OCI-LY1 (cell line): ENCODE measurements around the gene ETV1.

Experiments
- H2AFZ ChIP-seq: fragments of 200-600 bp; sonication (generic), shearing (Covaris generic); 2 replicates; pipeline ENCODE4 v1.6.0; 2014; ENCODE audit warnings: antibody characterized with exemption, mild to moderate bottlenecking, low read length
- H3F3A ChIP-seq: fragments of 200-600 bp; sonication (generic), shearing (Covaris generic); 2 replicates; pipeline ENCODE4 v1.6.0; 2014; ENCODE audit warnings: mild to moderate bottlenecking, antibody characterized with exemption, low read length, moderate library complexity; ENCODE audit not compliant: insufficient read depth
- H3K27ac ChIP-seq: fragments of 200-600 bp; sonication (generic); 2 replicates; pipeline ENCODE4 v1.5.1; 2014; ENCODE audit warnings: low read length, mixed run types, mild to moderate bottlenecking, low read depth; ENCODE audit not compliant: poor library complexity, severe bottlenecking
- H3K27me3 ChIP-seq: fragments of 200-600 bp; sonication (generic); 2 replicates; pipeline ENCODE4 v1.6.0; 2014; ENCODE audit warnings: antibody characterized with exemption, mild to moderate bottlenecking, low read length, moderate library complexity; ENCODE audit not compliant: insufficient read depth
- H3K36me3 ChIP-seq: fragments of 200-600 bp; sonication (generic); 2 replicates; pipeline ENCODE4 v1.6.1; 2014; ENCODE audit warnings: mild to moderate bottlenecking, antibody characterized with exemption, low read length, moderate library complexity, mixed read lengths; ENCODE audit not compliant: insufficient read depth
- H3K4me1 ChIP-seq: fragments of 200-600 bp; sonication (generic); 2 replicates; pipeline ENCODE4 v1.5.1; 2014; ENCODE audit warnings: mild to moderate bottlenecking, low read length, moderate library complexity; ENCODE audit not compliant: insufficient read depth, severe bottlenecking
- H3K4me2 ChIP-seq: fragments of 200-600 bp; sonication (generic), shearing (Covaris generic); 2 replicates; pipeline ENCODE4 v1.6.1; 2014; ENCODE audit warnings: low read length
- H3K4me3 ChIP-seq: fragments of 200-600 bp; sonication (generic); 2 replicates; pipeline ENCODE4 v1.5.1; 2014; ENCODE audit warnings: low read length, low read depth, mild to moderate bottlenecking, mixed read lengths; ENCODE audit not compliant: poor library complexity, severe bottlenecking
- H3K79me2 ChIP-seq: fragments of 200-600 bp; shearing (Covaris generic); 2 replicates; pipeline ENCODE4 v1.6.1; 2016; ENCODE audit warnings: mixed run types, low read length, mixed read lengths; ENCODE audit not compliant: insufficient read depth
- H3K9ac ChIP-seq: fragments of 200-600 bp; sonication (generic), shearing (Covaris generic); 2 replicates; pipeline ENCODE4 v1.6.1; 2014; ENCODE audit warnings: mild to moderate bottlenecking, low read length, mixed read lengths
- H3K9me2 ChIP-seq: fragments of 200-600 bp; sonication (generic), shearing (Covaris generic); 2 replicates; pipeline ENCODE4 v1.6.1; 2014; ENCODE audit warnings: low read depth, mild to moderate bottlenecking, low read length, mixed read lengths
- H3K9me3 ChIP-seq: fragments of 200-600 bp; shearing (Covaris generic); 2 replicates; pipeline ENCODE4 v1.6.1; 2014; ENCODE audit warnings: low read length, mixed read lengths
- H4K20me1 ChIP-seq: fragments of 200-600 bp; sonication (generic), shearing (Covaris generic); 2 replicates; pipeline ENCODE4 v1.6.0; 2016; ENCODE audit warnings: mild to moderate bottlenecking, low read length; ENCODE audit not compliant: insufficient read depth
- CTCF ChIP-seq: fragments of 200-600 bp; sonication (generic), shearing (Covaris generic); IDR thresholded peaks from 2 replicates; pipeline ENCODE4 v1.5.1; 2017; ENCODE audit warnings: mild to moderate bottlenecking, antibody characterized with exemption, low read length, moderate library complexity, mixed read lengths
- EZH2 ChIP-seq: fragments of 200-600 bp; sonication (generic), shearing (Covaris generic); IDR thresholded peaks from 2 replicates; pipeline ENCODE4 v1.8.0; 2017; ENCODE audit warnings: borderline replicate concordance, mixed run types, mild to moderate bottlenecking, antibody characterized with exemption, low read length, moderate library complexity, mixed read lengths

The ETV1 gene

GRCh38 chr7:14009453-14010418 is 20.3 kb upstream of the ETV1 start:
- Histone ChIP-seq H3K9me3 (peaks cover 5% of the 10 kb centered on the region), H3K36me3 (no peaks in the 10 kb centered on the region), H3K4me1 (peaks cover 9% of the 10 kb centered on the region), H4K20me1 (no peaks in the 10 kb centered on the region), H3K79me2 (no peaks in the 10 kb centered on the region), H3F3A (no peaks in the 10 kb centered on the region), H3K4me2 (0 out of 2 replicates have a peak overlapping the region, but pooled peaks have one; percentile 13), H3K9me2 (no peaks in the 10 kb centered on the region), H3K27me3 (no peaks in the 10 kb centered on the region), H3K9ac (no peak overlapping the region), H3K27ac (no peak overlapping the region), H2AFZ (no peak overlapping the region), H3K4me3 (no peak overlapping the region)
- TF ChIP-seq EZH2 (no peak), CTCF (no peak)

DNA sequence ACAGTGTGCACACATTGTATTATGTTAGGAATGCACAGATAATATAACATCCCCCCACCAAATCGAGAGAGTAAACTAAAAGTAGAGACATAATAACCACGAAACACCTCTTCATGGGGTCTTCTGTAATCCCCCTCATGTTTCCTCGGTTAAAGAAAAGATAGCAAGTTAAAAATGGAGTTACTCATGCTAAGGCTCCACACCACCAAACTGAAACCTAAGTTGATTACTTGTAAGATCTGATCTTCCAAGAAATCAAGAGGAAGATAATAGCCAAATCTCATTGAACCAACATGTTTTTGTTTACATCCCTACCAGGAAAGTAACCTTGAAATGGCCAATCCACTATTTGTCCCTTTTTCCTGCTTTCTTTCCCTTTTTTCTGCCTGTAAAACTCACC is 11.7 kb upstream of the ETV1 start:
- Histone ChIP-seq H3K27me3 (no peaks in the 10 kb centered on the region), H3K9me3 (no peaks in the 10 kb centered on the region), H3K36me3 (no peaks in the 10 kb centered on the region), H3K4me3 (no peak overlapping the region), H2AFZ (no peak overlapping the region), H3K4me1 (peaks cover 19% of the 10 kb centered on the region), H3F3A (no peaks in the 10 kb centered on the region), H3K9me2 (no peaks in the 10 kb centered on the region), H3K9ac (no peak overlapping the region), H3K4me2 (no peak overlapping the region), H3K79me2 (no peaks in the 10 kb centered on the region), H3K27ac (no peak overlapping the region), H4K20me1 (no peaks in the 10 kb centered on the region)
- no peak for TF ChIP-seq CTCF
- TF ChIP-seq EZH2: no peak

DNA sequence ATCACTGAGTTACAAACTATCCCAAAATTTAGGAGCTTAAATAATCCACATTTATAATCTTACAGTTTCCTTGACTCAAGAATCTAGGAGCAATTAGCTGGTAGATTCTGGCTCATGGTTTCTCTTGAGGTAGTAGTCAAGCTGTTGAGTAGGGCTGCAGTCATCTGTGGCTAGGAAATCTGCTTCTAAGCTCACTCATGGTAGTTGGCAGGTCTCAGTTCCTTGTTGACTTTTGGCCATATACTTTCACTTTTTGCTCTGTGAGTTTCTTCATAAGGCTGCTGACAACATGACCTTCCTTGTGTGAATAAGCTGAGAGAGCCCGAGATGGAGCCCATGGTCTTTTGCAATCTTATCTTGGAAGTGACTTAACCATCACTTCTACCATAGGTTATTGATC is 10.8 kb upstream of the ETV1 start:
- Histone ChIP-seq H3K27me3 (no peaks in the 10 kb centered on the region), H3K9me2 (no peaks in the 10 kb centered on the region), H3K27ac (peak overlapping the region; percentile 14), H3K4me3 (no peak overlapping the region), H3K4me2 (peak overlapping the region; percentile 46), H4K20me1 (no peaks in the 10 kb centered on the region), H3K79me2 (no peaks in the 10 kb centered on the region), H3K36me3 (no peaks in the 10 kb centered on the region), H3K9ac (no peak overlapping the region), H3F3A (no peaks in the 10 kb centered on the region), H3K9me3 (no peaks in the 10 kb centered on the region), H2AFZ (0 out of 2 replicates have a peak overlapping the region, but pooled peaks have one; percentile 19), H3K4me1 (peaks cover 19% of the 10 kb centered on the region)
- TF ChIP-seq EZH2 (no peak), CTCF (no peak)
